Right lobe of liver (tissue), 4 donors: Measurements from ENCODE around the gene RAP1GDS1.
"Not testable (repeated sequence)": the region's sequence is repeated elsewhere in the genome, so short reads cannot be mapped to it uniquely, and the experiment has no call there.

Experiments
- POLR2A ChIP-seq: fragments of 450-650 bp; IDR thresholded peaks from one replicate; pipeline ENCODE4 v1.6.1; 2017; ENCODE audit warnings: antibody characterized with exemption, mild to moderate bottlenecking
- TF ChIP-seq, protein P1 (sequence below), 4 donors: fragments of 200-600 bp in 3 of 4; fragments of 450-650 bp in 1 of 4; IDR thresholded peaks; one replicate each; pipeline versions ENCODE4 v1.5.1 to v1.8.0; 2016 to 2022; ENCODE audit warnings: antibody characterized with exemption in 4 of 4, mild to moderate bottlenecking in 2 of 4
- donor health status: DM: no; HTN: no; CAD: no.
- donor health status: DM: no; HTN: no; CAD: no.
- donor health status: DM: no; HTN: yes; CAD: no.

- TF ChIP-seq, protein P1, sequence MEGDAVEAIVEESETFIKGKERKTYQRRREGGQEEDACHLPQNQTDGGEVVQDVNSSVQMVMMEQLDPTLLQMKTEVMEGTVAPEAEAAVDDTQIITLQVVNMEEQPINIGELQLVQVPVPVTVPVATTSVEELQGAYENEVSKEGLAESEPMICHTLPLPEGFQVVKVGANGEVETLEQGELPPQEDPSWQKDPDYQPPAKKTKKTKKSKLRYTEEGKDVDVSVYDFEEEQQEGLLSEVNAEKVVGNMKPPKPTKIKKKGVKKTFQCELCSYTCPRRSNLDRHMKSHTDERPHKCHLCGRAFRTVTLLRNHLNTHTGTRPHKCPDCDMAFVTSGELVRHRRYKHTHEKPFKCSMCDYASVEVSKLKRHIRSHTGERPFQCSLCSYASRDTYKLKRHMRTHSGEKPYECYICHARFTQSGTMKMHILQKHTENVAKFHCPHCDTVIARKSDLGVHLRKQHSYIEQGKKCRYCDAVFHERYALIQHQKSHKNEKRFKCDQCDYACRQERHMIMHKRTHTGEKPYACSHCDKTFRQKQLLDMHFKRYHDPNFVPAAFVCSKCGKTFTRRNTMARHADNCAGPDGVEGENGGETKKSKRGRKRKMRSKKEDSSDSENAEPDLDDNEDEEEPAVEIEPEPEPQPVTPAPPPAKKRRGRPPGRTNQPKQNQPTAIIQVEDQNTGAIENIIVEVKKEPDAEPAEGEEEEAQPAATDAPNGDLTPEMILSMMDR (IDR thresholded peaks at IDR 0.05): not testable (repeated sequence)
- not testable (repeated sequence) for TF ChIP-seq POLR2A
These were observed 218.4 kb downstream of the RAP1GDS1 start for GRCh38 chr4:98479590-98479989.
